GM20431 (cell line): ENCODE measurements around the gene MYL6.
"Not testable (repeated sequence)": the region's sequence is repeated elsewhere in the genome, so short reads cannot be mapped to it uniquely, and the experiment has no call there.

Experiments
- in situ Hi-C: fragments of 300-500 bp; cut with MseI, MboI; formaldehyde crosslinking; loops from one replicate; pipeline ENCODE4 v1.15.0; 2020; ENCODE audit warnings: low sequenced_read_pairs; ENCODE audit not compliant: unreplicated experiment

Gene MYL6

GRCh38 chr12:56188131-56188777 is 30.1 kb downstream of the MYL6 start:
- in situ Hi-C loops = no loop called here

DNA sequence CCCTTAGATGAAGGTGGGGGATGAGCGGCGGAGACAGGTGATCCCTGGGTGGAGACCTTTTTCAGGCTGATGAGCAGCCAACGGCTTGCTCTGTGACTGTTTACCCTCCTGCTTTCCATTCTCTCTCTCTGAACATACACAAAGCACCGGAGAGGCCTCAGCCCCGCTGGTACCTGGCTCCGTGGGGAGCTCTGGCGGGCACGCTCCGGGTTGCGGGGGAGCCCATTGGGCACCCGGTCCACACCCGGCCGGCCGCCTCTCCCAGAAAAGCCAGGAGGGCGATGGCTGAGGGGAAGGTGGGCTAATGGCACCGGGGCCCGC is 30.6 kb downstream of the MYL6 start:
- in situ Hi-C loops = no loop called here

GRCh38 chr12:56189099-56189917 is 31.1 kb downstream of the MYL6 start, which contains the start of gene SMARCC2:
TSS of gene SMARCC2 (minus strand) at chr12:56189483. CDS start at chr12:56189461, 22 bp downstream.
- in situ Hi-C loops = no loop called here

GRCh38 chr12:56189918-56190694 is 31.9 kb downstream of the MYL6 start:
- in situ Hi-C loops = no loop called here

DNA sequence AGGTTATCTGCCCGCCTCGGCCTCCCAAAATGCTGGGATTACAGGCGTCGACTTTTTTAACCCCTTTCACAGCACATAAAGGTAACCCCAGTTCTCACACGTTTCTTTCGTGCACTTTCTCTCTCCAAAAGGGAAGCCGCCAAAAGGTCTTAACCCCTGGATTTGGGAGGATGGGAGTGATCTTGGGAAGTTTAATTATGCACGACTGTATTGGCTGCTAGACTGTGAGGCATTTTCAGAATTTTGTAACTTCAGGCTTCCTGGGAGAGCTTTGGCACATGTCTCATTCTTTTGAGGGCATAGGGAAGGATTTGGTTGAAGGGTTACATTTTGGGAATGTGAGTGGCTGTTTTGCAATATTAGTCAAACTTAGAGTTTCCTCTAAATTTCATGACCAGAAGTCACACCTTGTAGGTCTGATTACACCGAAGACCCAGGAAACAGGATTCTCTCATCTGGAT is 32.6 kb downstream of the MYL6 start:
- in situ Hi-C loops = no loop called here

DNA sequence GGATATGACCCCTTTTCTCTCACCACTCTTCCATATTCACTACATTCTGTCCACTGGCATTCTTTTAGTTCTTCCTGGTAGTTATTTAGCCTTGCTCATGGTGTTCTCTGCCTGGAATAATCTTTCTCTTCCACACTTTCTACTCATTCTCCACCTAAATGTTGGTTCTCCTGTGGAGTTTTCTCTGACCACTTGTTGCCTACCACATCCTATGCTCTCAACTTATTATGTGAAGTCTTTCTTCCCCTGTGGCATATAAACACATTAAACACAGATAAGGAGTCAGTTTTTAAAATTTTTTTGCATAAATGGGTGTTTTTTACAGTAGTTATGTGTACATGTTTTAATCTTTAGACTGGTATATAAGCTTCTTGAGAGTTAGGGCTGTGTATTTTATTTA is 34.4 kb downstream of the MYL6 start:
- in situ Hi-C loops = no loop called here

DNA sequence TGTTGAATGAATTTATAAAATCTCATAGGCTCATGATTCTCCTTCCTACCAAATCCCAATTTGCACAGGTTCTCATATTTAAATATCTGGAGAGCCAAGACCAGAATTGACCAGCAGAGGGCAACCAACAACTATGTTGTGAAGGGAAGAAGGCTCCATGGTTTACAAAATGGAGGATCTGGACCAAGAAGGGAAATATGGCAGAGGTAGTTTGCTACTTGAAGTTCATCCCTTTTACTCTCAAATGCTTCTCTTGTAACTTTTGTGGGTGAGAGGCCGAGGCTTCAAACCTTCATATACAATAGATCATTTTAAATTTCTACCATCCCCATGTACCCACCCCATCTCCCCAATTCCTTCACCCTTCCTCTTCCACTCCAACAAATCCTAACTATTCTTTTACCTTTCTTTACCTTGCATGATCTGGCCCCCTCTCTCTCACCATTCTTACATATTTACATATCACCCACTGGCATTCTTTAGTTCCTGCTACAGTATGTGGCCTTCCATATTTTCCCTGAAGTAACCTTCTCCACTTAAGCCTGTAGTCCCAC is 34.9 kb downstream of the MYL6 start:
- in situ Hi-C loops = no loop called here

DNA sequence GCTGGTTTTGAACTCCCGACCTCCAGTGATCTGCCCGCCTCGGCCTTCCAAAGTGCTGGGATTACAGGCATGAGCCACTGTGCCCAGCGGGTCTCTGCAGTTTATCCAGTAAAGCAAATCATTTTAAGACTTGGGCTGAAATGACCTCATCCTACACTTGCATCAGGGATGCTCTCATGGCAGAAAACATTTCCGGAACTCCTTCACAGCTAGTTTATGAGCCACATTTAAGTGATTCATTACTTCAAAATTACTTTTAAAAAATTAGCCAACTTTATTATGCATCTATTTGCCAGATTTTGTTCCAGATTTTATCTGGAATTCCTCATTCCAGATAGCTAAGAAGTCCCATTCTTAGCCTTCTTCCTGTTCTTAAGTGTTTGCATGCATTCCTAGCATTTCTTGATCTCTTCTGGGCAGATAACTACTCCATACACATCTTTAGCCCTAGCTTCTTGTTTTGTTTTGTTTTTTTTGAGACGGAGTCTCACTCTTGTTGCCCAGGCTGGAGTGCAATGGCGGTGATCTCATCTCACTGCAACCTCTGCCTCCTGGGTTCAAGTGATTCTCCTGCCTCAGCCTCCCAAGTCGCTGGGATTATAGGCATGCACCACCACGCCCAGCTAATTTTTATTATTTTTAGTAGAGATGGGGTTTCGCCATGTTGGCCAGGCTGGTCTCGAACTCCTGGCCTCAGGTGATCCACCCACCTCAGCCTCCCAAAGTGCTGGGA is 38.8 kb downstream of the MYL6 start:
- in situ Hi-C loops = not testable (repeated sequence)

DNA sequence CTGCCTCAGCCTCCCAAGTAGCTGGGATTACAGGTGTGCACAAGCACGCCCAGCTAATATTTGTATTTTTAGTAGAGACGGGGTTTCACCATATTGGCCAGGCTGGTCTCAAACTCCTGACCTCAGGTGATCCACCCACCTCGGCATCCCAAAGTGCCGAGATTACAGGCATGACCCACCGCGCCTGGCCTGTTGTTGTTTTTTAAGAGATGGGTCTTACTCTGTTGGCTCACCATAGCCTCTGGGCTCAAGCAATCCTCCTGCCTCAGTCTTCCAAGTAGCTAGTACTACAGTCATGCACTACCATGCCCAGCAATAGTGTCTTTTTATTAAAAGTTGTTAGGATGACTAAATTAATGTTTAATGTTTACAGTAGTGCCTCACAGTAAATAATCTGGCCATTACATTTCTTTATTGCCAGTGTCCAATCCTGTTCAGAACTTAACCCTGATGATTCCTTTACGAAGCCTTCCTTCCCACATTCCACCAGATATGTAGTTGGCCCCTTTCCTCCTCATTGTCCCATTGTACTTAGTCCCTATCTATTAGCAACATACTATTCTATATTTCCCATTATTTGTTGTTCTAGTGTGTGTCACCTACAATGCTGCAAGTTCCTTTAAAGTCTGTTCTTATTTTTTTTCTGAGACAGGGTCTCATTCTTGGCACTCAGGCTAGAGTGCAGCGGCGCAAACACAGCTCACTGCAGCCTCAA is 39.9 kb downstream of the MYL6 start:
- in situ Hi-C loops = no loop called here

DNA sequence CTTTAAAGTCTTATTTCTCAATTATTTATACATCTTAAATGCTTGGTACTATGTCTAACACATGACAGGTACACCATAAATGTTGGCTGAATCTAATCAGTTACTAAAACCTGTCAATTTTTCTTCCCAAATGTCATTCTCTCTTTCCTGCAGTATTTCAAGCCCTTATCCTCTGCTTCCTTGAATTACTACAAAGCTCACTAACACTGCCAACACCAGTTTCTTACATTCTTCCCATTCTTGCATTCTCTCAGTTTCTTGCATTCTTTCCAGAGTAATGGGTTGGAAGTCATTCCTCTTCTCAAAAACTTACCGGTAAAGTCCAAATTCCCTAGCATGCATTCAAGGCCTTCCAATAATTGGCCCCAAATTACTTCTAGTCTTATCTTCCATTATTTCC is 40.7 kb downstream of the MYL6 start:
- in situ Hi-C loops = no loop called here

DNA sequence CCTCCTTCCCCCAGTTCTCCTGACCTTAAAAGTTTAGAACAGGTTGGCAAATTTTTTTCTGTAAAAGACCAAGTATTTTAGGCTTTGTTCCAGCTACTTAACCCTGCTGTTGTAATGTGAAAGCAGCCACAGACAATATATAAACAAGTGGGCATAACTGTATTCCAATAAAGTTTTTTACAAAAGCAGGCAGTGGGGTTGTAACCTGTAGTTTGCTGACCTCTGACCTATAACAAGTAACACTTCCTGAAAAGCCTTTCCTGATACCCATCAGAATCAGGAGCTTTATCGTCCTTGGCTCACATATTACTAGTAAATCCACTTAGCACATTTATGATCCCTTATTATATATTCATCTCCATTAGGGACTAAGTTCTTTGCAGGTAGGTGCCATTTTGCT is 44.2 kb downstream of the MYL6 start:
- in situ Hi-C loops = no loop called here

- in situ Hi-C loops = no loop called here
Measured at GRCh38 chr12:56202838-56203237, 44.7 kb downstream of the MYL6 start.

GRCh38 chr12:56204275-56204674 is 46.1 kb downstream of the MYL6 start:
- in situ Hi-C loops = no loop called here

DNA sequence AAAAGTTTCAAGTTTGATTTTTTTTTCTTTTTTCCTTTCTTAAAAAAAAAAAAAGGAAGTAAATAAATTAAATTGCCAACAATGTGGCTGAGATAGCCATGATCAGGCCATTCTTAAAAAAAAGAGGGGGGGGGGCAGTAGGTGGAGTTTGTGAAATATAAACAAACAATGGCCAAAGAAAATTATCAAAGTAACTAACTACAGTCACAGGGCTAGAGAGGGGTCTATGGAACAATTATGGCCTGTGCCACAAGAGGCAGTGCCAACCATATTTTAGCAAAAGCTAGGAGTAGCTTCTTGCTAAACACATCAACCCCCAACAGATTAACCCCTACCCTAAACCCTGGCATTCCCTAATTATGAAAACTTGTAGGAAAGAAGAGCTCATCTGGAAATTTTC is 47.3 kb downstream of the MYL6 start:
- in situ Hi-C loops = no loop called here

- in situ Hi-C loops = no loop called here
Measured at GRCh38 chr12:56206452-56207166, 48.5 kb downstream of the MYL6 start.

- in situ Hi-C loops = no loop called here
Measured at GRCh38 chr12:56208006-56208405, 49.8 kb downstream of the MYL6 start.
